HEK293 (cell line): Measurements from ENCODE around the gene DHRS4.

Experiments
- CTCF ChIA-PET: fragments of 350-600 bp; formaldehyde crosslinking; extraction: SDS; loops from one replicate; lab custom pipeline; 2021; ENCODE audit warnings: antibody characterized with exemption; lab: Yijun Ruan, JAX
- POLR2A ChIA-PET: fragments of 300-600 bp; formaldehyde crosslinking; extraction: SDS; loops from one replicate; lab custom pipeline; 2020; ENCODE audit warnings: antibody characterized with exemption, inconsistent platforms; lab: Yijun Ruan, JAX
- H3K27ac ChIP-seq: fragments of 200-500 bp; sonication (Bioruptor generic); 2 replicates; pipeline ENCODE4 v1.5.1; 2014; ENCODE audit warnings: low read depth, low read length, control low read depth, inconsistent platforms; ENCODE audit errors: extremely low read depth
- H3K36me3 ChIP-seq, 2 experiments: fragments of 200-500 bp in 1 of 2; sonication (Bioruptor generic) in 1 of 2; 1 replicate in 1 of 2; 2 replicates in 1 of 2; pipeline ENCODE4 v1.5.1; 2014 to 2017; ENCODE audit warnings: inconsistent platforms in 2 of 2, low read length in 2 of 2; ENCODE audit not compliant: control insufficient read depth in 2 of 2, insufficient read depth in 1 of 2
- H3K4me1 ChIP-seq: fragments of 200-500 bp; sonication (Bioruptor generic); 2 replicates; pipeline ENCODE4 v1.5.1; 2014; ENCODE audit warnings: mild to moderate bottlenecking, low read length, inconsistent platforms; ENCODE audit not compliant: control insufficient read depth, insufficient read depth
- H3K4me3 ChIP-seq: 2 replicates; pipeline ENCODE4 v1.5.1; 2011; ENCODE audit warnings: low read depth, mild to moderate bottlenecking, control low read depth, low read length, moderate library complexity
- H3K9me3 ChIP-seq: fragments of 200-500 bp; sonication (Bioruptor generic); 2 replicates; pipeline ENCODE4 v1.5.1; 2014; ENCODE audit warnings: low read depth, low read length, inconsistent platforms; ENCODE audit not compliant: control insufficient read depth, insufficient read depth
- HIC1 ChIP-seq: fragments of 450-650 bp; formaldehyde crosslinking; IDR thresholded peaks from 2 replicates; pipeline ENCODE4 v1.5.1; 2016; ENCODE audit warnings: missing biosample characterization, missing genetic modification characterization
- HOXA7 ChIP-seq: sonication (generic); formaldehyde crosslinking; IDR thresholded peaks from 2 replicates; pipeline ENCODE4 v1.8.1; 2022; ENCODE audit warnings: missing genetic modification reagents, borderline replicate concordance
- OVOL3 ChIP-seq: fragments of 450-650 bp; formaldehyde crosslinking; IDR thresholded peaks from 2 replicates; pipeline ENCODE4 v1.5.1; 2016; ENCODE audit warnings: missing biosample characterization, missing genetic modification characterization
- REST ChIP-seq: fragments of 450-650 bp; formaldehyde crosslinking; IDR thresholded peaks from 2 replicates; pipeline ENCODE4 v1.5.1; 2016; ENCODE audit warnings: missing biosample characterization, missing genetic modification characterization
- SETDB1 ChIP-seq: IDR thresholded peaks from one replicate; pipeline ENCODE4 v1.6.1; 2017; ENCODE audit warnings: mild to moderate bottlenecking, low read length, moderate library complexity, mixed read lengths; ENCODE audit not compliant: insufficient read length
- SP7 ChIP-seq: fragments of 450-650 bp; formaldehyde crosslinking; IDR thresholded peaks from 2 replicates; pipeline ENCODE4 v1.5.1; 2016; ENCODE audit warnings: missing biosample characterization, missing genetic modification characterization
- ZBTB11 ChIP-seq: fragments of 450-650 bp; formaldehyde crosslinking; conservative IDR thresholded peaks from 2 replicates; pipeline ENCODE4 v1.5.1; 2016; ENCODE audit warnings: low read depth, missing biosample characterization, missing genetic modification characterization
- ZBTB21 ChIP-seq: fragments of 450-650 bp; formaldehyde crosslinking; IDR thresholded peaks from 2 replicates; pipeline ENCODE4 v1.5.1; 2017; ENCODE audit warnings: missing biosample characterization, missing genetic modification characterization
- ZFP3 ChIP-seq: fragments of 450-650 bp; formaldehyde crosslinking; IDR thresholded peaks from 2 replicates; pipeline ENCODE4 v1.5.1; 2016; ENCODE audit warnings: low read depth, missing biosample characterization, missing genetic modification characterization
- ZFP37 ChIP-seq: fragments of 450-650 bp; formaldehyde crosslinking; IDR thresholded peaks from 2 replicates; pipeline ENCODE4 v1.5.1; 2016; ENCODE audit warnings: missing biosample characterization, missing genetic modification characterization
- ZFP41 ChIP-seq: fragments of 450-650 bp; formaldehyde crosslinking; IDR thresholded peaks from 2 replicates; pipeline ENCODE4 v1.5.1; 2016; ENCODE audit warnings: missing biosample characterization, missing genetic modification characterization, borderline replicate concordance
- ZFP69B ChIP-seq: fragments of 450-650 bp; formaldehyde crosslinking; IDR thresholded peaks from 2 replicates; pipeline ENCODE4 v1.5.1; 2016; ENCODE audit warnings: missing biosample characterization, missing genetic modification characterization
- ZNF10 ChIP-seq: fragments of 450-650 bp; formaldehyde crosslinking; IDR thresholded peaks from 2 replicates; pipeline ENCODE4 v1.5.1; 2017; ENCODE audit warnings: missing biosample characterization, missing genetic modification characterization
- ZNF24 ChIP-seq: fragments of 450-650 bp; formaldehyde crosslinking; IDR thresholded peaks from 2 replicates; pipeline ENCODE4 v1.5.1; 2016; ENCODE audit warnings: missing biosample characterization, missing genetic modification characterization
- ZNF350 ChIP-seq: fragments of 450-650 bp; formaldehyde crosslinking; IDR thresholded peaks from 2 replicates; pipeline ENCODE4 v1.5.0; 2017; ENCODE audit warnings: missing biosample characterization, mild to moderate bottlenecking, missing genetic modification characterization
- ZNF398 ChIP-seq: fragments of 450-650 bp; formaldehyde crosslinking; IDR thresholded peaks from 2 replicates; pipeline ENCODE4 v1.5.1; 2017; ENCODE audit warnings: missing biosample characterization, missing genetic modification characterization
- ZNF423 ChIP-seq: fragments of 450-650 bp; formaldehyde crosslinking; IDR thresholded peaks from 2 replicates; pipeline ENCODE4 v1.5.1; 2016; ENCODE audit warnings: missing biosample characterization, missing genetic modification characterization
- ZNF449 ChIP-seq: fragments of 450-650 bp; formaldehyde crosslinking; IDR thresholded peaks from 2 replicates; pipeline ENCODE4 v1.5.1; 2017; ENCODE audit warnings: missing biosample characterization, mild to moderate bottlenecking, missing genetic modification characterization, moderate library complexity
- ZNF571 ChIP-seq: fragments of 450-650 bp; formaldehyde crosslinking; IDR thresholded peaks from 2 replicates; pipeline ENCODE4 v1.5.0; 2017; ENCODE audit warnings: missing biosample characterization, missing genetic modification characterization
- ZNF785 ChIP-seq: fragments of 450-650 bp; formaldehyde crosslinking; IDR thresholded peaks from 2 replicates; pipeline ENCODE4 v1.5.1; 2016; ENCODE audit warnings: missing biosample characterization, missing genetic modification characterization

DHRS4 gene

GRCh38 chr14:23910876-23911210, 42.7 kb upstream of the DHRS4 start:
- Histone ChIP-seq H3K27ac (no peak overlapping the region), H3K36me3 (no peaks in the 10 kb centered on the region), H3K4me1 (no peaks in the 10 kb centered on the region)
- CTCF ChIA-PET = interaction anchor here (0.5 to 7.4 kb wide), 38 partner anchors 11 to 351 kb away, joined by 3 to 93 read pairs (median 5); partner anchors contain the start of gene DHRS4
- TF ChIP-seq HIC1 = no peak
- no peak for TF ChIP-seq ZNF785 (tag by site-specific recombination)
- no peak for TF ChIP-seq ZNF350 (tag by site-specific recombination)
- TF ChIP-seq ZFP41 = no peak
- no peak for TF ChIP-seq ZNF398 (tag by site-specific recombination)
- no peak for TF ChIP-seq SETDB1
- no peak for TF ChIP-seq REST (tag by site-specific recombination)
- no peak for TF ChIP-seq ZFP37 (tag by site-specific recombination)
- TF ChIP-seq HOXA7 (CRISPR knock-in tag) = no peak
- TF ChIP-seq ZFP3 (tag by site-specific recombination) = no peak
- no peak for TF ChIP-seq SP7 (tag by site-specific recombination)
- TF ChIP-seq OVOL3 (tag by site-specific recombination) = no peak
- TF ChIP-seq ZNF10 (tag by site-specific recombination) = no peak
- TF ChIP-seq ZBTB11 (tag by site-specific recombination) = no peak
- no peak for TF ChIP-seq ZNF571 (tag by site-specific recombination)
- no peak for TF ChIP-seq ZFP69B (tag by site-specific recombination)
- no peak for TF ChIP-seq ZNF449 (tag by site-specific recombination)
- no peak for TF ChIP-seq ZNF24
- no peak for TF ChIP-seq ZNF423 (tag by site-specific recombination)
- TF ChIP-seq ZBTB21 (tag by site-specific recombination) = no peak
- TF ChIP-seq, all 188 proteins: peak for 0
- Histone ChIP-seq H3K9me3 (no peaks in the 10 kb centered on the region), H3K4me3 (no peak overlapping the region)
- POLR2A ChIA-PET = no interaction called here
